ENCODE data around the gene LRRC25.
"Not testable (repeated sequence)": the region's sequence is repeated elsewhere in the genome, so short reads cannot be mapped to it uniquely, and the experiment has no call there.

The LRRC25 gene

GRCh38 chr19:18368504-18369222, 28.8 kb downstream of the LRRC25 start:
- TF ChIP-seq, protein P1, sequence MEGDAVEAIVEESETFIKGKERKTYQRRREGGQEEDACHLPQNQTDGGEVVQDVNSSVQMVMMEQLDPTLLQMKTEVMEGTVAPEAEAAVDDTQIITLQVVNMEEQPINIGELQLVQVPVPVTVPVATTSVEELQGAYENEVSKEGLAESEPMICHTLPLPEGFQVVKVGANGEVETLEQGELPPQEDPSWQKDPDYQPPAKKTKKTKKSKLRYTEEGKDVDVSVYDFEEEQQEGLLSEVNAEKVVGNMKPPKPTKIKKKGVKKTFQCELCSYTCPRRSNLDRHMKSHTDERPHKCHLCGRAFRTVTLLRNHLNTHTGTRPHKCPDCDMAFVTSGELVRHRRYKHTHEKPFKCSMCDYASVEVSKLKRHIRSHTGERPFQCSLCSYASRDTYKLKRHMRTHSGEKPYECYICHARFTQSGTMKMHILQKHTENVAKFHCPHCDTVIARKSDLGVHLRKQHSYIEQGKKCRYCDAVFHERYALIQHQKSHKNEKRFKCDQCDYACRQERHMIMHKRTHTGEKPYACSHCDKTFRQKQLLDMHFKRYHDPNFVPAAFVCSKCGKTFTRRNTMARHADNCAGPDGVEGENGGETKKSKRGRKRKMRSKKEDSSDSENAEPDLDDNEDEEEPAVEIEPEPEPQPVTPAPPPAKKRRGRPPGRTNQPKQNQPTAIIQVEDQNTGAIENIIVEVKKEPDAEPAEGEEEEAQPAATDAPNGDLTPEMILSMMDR (IDR thresholded peaks at IDR 0.05; ENCODE audit: low read depth, low read length, missing control alignments), result no peak
- DNase-seq (ENCODE audit: extremely low read depth, low read depth), result no peak
- no peak overlapping the region for H3K4me3 ChIP-seq (replicated peaks; ENCODE audit: low read depth, low read length)

DNA sequence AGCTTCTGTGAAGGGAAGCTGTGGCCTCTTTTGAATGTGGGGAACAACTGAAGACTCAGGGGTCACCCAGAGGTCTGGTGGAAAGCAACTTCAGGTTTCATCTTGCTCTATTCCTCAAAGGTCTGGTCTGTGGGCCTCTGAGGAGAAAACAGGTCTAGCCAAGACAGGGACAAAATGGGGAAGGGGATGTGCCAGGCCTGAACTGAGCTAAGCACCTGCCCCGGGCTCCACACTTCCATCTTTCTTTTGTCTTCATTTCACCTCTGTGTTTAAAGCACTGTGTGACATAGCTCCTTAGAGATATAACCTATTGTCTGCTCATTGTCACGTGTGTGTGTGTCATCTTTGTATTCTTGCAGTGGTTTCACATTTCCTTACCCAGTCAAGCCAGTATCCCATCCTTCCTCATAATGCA, 31.4 kb downstream of the LRRC25 start:
- H3K4me3 ChIP-seq (replicated peaks; ENCODE audit: low read depth, low read length), result no peak overlapping the region
- TF ChIP-seq, protein P1 (IDR thresholded peaks at IDR 0.05; ENCODE audit: low read depth, low read length, missing control alignments), result no peak
- no peak for DNase-seq (ENCODE audit: extremely low read depth, low read depth)

DNA sequence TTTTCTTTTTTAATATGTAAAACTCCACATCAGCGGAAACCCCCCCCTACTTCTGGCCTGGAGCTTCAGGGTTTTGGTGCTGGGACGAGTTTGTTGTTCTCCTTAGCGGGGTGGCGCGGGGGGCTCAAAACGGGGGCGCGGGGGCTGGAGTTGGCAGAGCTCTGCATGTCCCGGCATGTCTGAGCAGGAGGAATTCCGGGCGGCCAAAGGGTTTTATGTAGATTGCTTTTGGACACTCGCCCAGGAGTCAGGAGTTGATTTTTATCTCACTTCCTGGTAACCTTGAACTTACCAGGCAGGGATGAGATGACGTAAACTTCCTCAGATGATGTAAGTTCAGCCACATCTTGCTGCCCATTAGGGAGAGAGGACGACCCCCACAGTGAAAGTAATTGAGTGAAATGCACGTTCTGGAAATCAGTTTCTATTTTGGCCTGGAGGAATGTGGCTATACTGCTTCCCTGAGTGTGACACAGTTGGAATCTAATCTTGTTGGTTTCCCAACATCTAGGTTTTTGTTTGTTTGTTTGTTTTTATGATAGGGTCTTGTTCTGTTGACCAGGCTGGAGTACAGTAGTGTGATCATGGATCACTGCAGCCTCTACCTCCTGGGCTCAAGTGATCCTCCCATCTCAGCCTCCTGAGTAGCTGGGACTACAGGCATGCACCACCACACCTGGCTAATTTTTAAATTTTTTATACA, 32.4 kb downstream of the LRRC25 start:
- no peak overlapping the region for H3K4me3 ChIP-seq (replicated peaks; ENCODE audit: low read depth, low read length)
- DNase-seq (ENCODE audit: extremely low read depth, low read depth), result peak; percentile 100
- TF ChIP-seq, protein P1 (IDR thresholded peaks at IDR 0.05; ENCODE audit: low read depth, low read length, missing control alignments), result no peak

- not testable (repeated sequence) for H3K4me3 ChIP-seq (replicated peaks; ENCODE audit: low read depth, low read length); DNase-seq (ENCODE audit: extremely low read depth, low read depth)
Observed at GRCh38 chr19:18364277-18364825, 33.1 kb downstream of the LRRC25 start.

DNA sequence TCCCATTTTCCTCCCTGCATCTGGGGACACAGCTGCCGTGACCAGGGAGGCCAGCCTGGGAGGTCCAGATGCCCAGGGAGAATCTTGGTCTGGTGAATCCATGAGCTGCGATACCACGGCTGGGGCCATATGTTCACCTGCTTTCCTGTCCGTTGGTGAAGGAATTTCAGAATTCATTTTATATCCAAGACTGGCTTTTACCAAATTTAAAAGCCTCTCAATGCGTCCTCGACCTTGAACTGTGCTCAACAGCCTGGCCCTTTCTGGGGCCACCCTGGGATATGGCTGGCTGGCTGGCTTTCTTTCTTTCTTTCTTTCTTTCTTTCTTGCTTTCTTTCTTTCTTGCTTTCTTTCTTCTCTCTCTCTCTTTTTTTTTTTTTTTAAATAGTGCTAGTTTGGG, 33.6 kb downstream of the LRRC25 start:
- no peak overlapping the region for H3K4me3 ChIP-seq (replicated peaks; ENCODE audit: low read depth, low read length)
- no peak for DNase-seq (ENCODE audit: extremely low read depth, low read depth)
- TF ChIP-seq, protein P1 (IDR thresholded peaks at IDR 0.05; ENCODE audit: low read depth, low read length, missing control alignments), result no peak

DNA sequence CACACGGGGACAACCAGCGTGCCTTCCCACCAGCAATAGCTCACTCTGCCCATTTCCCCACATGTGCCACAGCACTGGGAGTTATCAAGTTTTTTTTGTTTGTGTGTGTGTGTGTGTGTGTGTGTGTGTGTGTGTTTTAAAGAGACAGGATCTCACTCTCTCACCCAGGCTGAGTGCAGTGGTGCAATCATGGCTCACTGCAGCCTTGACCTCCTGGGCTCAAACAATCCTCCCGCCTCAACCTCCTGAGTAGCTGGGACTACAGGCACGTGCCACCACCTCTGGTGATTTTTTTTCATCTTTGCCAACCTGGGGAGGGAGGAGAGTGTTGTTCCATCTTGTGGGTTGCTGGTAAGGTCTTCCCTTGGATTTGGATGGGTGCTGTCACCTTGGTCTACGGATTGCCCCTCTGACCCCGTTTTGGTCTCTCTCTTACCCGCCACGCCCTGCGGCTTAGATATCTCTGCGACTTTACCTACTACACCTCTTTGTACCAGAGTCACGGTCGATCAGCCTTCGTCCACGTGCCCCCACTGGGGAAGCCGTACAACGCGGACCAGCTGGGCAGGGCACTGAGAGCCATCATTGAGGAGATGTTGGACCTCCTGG, 34.4 kb downstream of the LRRC25 start:
- H3K4me3 ChIP-seq (replicated peaks; ENCODE audit: low read depth, low read length), result no peak overlapping the region
- no peak for DNase-seq (ENCODE audit: extremely low read depth, low read depth)
- TF ChIP-seq, protein P1 (IDR thresholded peaks at IDR 0.05; ENCODE audit: low read depth, low read length, missing control alignments), result no peak

DNA sequence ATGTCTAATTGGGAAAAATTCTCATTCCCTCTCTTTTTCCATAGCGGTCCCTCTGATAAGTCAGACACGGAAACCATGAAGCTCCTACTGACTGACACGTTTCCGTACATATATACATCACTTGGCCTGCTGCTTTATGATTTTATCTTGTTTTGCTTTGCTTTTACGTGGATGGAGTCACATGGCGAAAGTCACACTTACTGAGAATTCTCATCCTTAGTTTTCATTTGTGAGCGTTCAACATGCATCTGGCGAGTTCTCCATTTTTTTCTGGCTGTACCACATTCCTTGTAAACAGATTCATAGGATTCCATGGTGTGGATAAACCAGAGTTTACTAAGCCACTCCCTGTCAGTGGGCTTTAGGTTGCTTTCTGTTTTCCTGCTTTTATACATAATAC, 35.8 kb downstream of the LRRC25 start:
- no peak for DNase-seq (ENCODE audit: extremely low read depth, low read depth)
- TF ChIP-seq, protein P1 (IDR thresholded peaks at IDR 0.05; ENCODE audit: low read depth, low read length, missing control alignments), result no peak

More for the DNA sequence above, 35.8 kb downstream of the LRRC25 start:
- H3K4me3 ChIP-seq (replicated peaks; ENCODE audit: low read depth, low read length), result no peak overlapping the region
